Measurements from ENCODE around the gene POLR3E.

Gene POLR3E

GRCh38 chr16:22323173-22323958 lies 26.2 kb downstream of the POLR3E start:
- no peak for TF ChIP-seq CTCF (conservative IDR thresholded peaks at IDR 0.05; ENCODE audit: low read depth, low read length)
- H3K4me3 ChIP-seq (ENCODE audit: low read length): no peak overlapping the region
- DNase-seq (ENCODE audit: low read depth): no peak

GRCh38 chr16:22323959-22324786 lies 27.0 kb downstream of the POLR3E start:
- no peak for DNase-seq (ENCODE audit: low read depth)
- H3K4me3 ChIP-seq (ENCODE audit: low read length): no peak overlapping the region
- no peak for TF ChIP-seq CTCF (conservative IDR thresholded peaks at IDR 0.05; ENCODE audit: low read depth, low read length)

- TF ChIP-seq CTCF (conservative IDR thresholded peaks at IDR 0.05; ENCODE audit: low read depth, low read length): no peak
- DNase-seq (ENCODE audit: low read depth): no peak
- no peak overlapping the region for H3K4me3 ChIP-seq (ENCODE audit: low read length)
These were observed 27.8 kb downstream of the POLR3E start for GRCh38 chr16:22324787-22325597.

GRCh38 chr16:22325598-22326368 lies 28.6 kb downstream of the POLR3E start:
- DNase-seq (ENCODE audit: low read depth): no peak
- no peak overlapping the region for H3K4me3 ChIP-seq (ENCODE audit: low read length)
- no peak for TF ChIP-seq CTCF (conservative IDR thresholded peaks at IDR 0.05; ENCODE audit: low read depth, low read length)

GRCh38 chr16:22326369-22326652 lies 29.1 kb downstream of the POLR3E start:
- no peak for DNase-seq (ENCODE audit: low read depth)
- no peak overlapping the region for H3K4me3 ChIP-seq (ENCODE audit: low read length)
- no peak for TF ChIP-seq CTCF (conservative IDR thresholded peaks at IDR 0.05; ENCODE audit: low read depth, low read length)

- no peak for DNase-seq (ENCODE audit: low read depth)
- H3K4me3 ChIP-seq (ENCODE audit: low read length): no peak overlapping the region
- no peak for TF ChIP-seq CTCF (conservative IDR thresholded peaks at IDR 0.05; ENCODE audit: low read depth, low read length)
These were observed 29.7 kb downstream of the POLR3E start for GRCh38 chr16:22326771-22327445.

Measured in retinal pigment epithelial cell (primary cell).